ENCODE results near the gene SYMPK. TPM values are rescaled to one million over a fixed set of nuclear protein-coding genes. Genes with fewer than 3 reads are reported as not detected.
A peak's percentile ranks its signal among the peaks of the same experiment; 100 is the strongest.

SYMPK gene
- total and polyA plus RNA-seq, 9 donors, result 24.8 to 61.9 (median 50.1) TPM

GRCh38 chr19:45866400-45867176 is 3.6 kb upstream of the SYMPK start:
- peaks cover 7% of the 10 kb centered on the region for H3K27me3 ChIP-seq
- H3K36me3 ChIP-seq, result no peaks in the 10 kb centered on the region
- intact Hi-C loops (cut with DNase I), result no loop called here
- peaks cover 2% of the 10 kb centered on the region for H3K4me1 ChIP-seq (ENCODE audit: insufficient read depth)
- no peak overlapping the region for H3K27ac ChIP-seq
- no peak for DNase-seq
- WGBS, 3 donors, result 54 to 62% (median 59%) methylated on average over 11 of the region's 11 CpGs
- no peak for TF ChIP-seq CTCF (IDR thresholded peaks at IDR 0.05)
- TF ChIP-seq POLR2A (IDR thresholded peaks at IDR 0.05), result no peak
- no peak for TF ChIP-seq EP300 (IDR thresholded peaks at IDR 0.05)
- no peaks in the 10 kb centered on the region for H3K9me3 ChIP-seq
- H3K4me3 ChIP-seq, result no peak overlapping the region

GRCh38 chr19:45865269-45865948 is 2.5 kb upstream of the SYMPK start:
- H3K36me3 ChIP-seq, result no peaks in the 10 kb centered on the region
- H3K4me1 ChIP-seq (ENCODE audit: insufficient read depth), result peaks cover 4% of the 10 kb centered on the region
- TF ChIP-seq CTCF (IDR thresholded peaks at IDR 0.05) (no peak), POLR2A (IDR thresholded peaks at IDR 0.05) (no peak), EP300 (IDR thresholded peaks at IDR 0.05) (no peak)
- DNase-seq, result no peak
- H3K27ac ChIP-seq, result no peak overlapping the region
- 60 to 75% (median 67%) methylated on average over 9 of the region's 9 CpGs for WGBS, 3 donors
- H3K9me3 ChIP-seq, result no peaks in the 10 kb centered on the region
- intact Hi-C loops (cut with DNase I), result no loop called here
- H3K4me3 ChIP-seq, result no peak overlapping the region
- H3K27me3 ChIP-seq, result peaks cover 7% of the 10 kb centered on the region

GRCh38 chr19:45864629-45865082 is 1.7 kb upstream of the SYMPK start:
- peak overlapping the region; percentile 20 for H3K4me3 ChIP-seq
- 14 to 19% (median 15%) methylated on average over 12 of the region's 12 CpGs for WGBS, 3 donors
- H3K36me3 ChIP-seq, result no peaks in the 10 kb centered on the region
- DNase-seq, result no peak
- H3K27ac ChIP-seq, result no peak overlapping the region
- peaks cover 4% of the 10 kb centered on the region for H3K4me1 ChIP-seq (ENCODE audit: insufficient read depth)
- peaks cover 7% of the 10 kb centered on the region for H3K27me3 ChIP-seq
- H3K9me3 ChIP-seq, result no peaks in the 10 kb centered on the region
- intact Hi-C loops (cut with DNase I), result no loop called here
- TF ChIP-seq CTCF (IDR thresholded peaks at IDR 0.05), result no peak
- TF ChIP-seq POLR2A (IDR thresholded peaks at IDR 0.05), result no peak
- no peak for TF ChIP-seq EP300 (IDR thresholded peaks at IDR 0.05)

- no peak within 1 kb of the TSS for H3K27ac ChIP-seq
- 2 to 3% (median 2%) methylated on average over 37 to 71 of the region's 71 CpGs for WGBS, 3 donors
- peak in 2 of 5 donors; percentile 23 to 56 for DNase-seq
- no peak for TF ChIP-seq EP300 (IDR thresholded peaks at IDR 0.05)
- peak in 1 of 3 donors; percentile 29 for TF ChIP-seq CTCF (IDR thresholded peaks at IDR 0.05)
- no peaks in the 10 kb centered on the region for H3K36me3 ChIP-seq
- H3K27me3 ChIP-seq, result peaks cover 7% of the 10 kb centered on the region
- peak within 1 kb of the TSS; percentile 97 for H3K4me3 ChIP-seq
- no peaks in the 10 kb centered on the region for H3K9me3 ChIP-seq
- H3K4me1 ChIP-seq (ENCODE audit: insufficient read depth), result peaks cover 4% of the 10 kb centered on the region
- intact Hi-C loops (cut with DNase I), result no loop called here
These were observed 1.1 kb upstream of the SYMPK start, which contains the start of gene FOXA3 for GRCh38 chr19:45863840-45864628. TSS of gene FOXA3 (plus strand) at chr19:45864326. CDS start at chr19:45864457, 131 bp downstream.

Measured in ovary (tissue), 9 donors.